GM19351 (cell line): Measurements from ENCODE around the gene BACE2.

Experiments used
- ATAC-seq: cut with Tn5 transposase; IDR thresholded peaks from one replicate; pipeline ENCODE4 v1.9.1; 2021; ENCODE audit warnings: mild to moderate bottlenecking, moderate library complexity; ENCODE audit not compliant: unreplicated experiment

The BACE2 gene

DNA sequence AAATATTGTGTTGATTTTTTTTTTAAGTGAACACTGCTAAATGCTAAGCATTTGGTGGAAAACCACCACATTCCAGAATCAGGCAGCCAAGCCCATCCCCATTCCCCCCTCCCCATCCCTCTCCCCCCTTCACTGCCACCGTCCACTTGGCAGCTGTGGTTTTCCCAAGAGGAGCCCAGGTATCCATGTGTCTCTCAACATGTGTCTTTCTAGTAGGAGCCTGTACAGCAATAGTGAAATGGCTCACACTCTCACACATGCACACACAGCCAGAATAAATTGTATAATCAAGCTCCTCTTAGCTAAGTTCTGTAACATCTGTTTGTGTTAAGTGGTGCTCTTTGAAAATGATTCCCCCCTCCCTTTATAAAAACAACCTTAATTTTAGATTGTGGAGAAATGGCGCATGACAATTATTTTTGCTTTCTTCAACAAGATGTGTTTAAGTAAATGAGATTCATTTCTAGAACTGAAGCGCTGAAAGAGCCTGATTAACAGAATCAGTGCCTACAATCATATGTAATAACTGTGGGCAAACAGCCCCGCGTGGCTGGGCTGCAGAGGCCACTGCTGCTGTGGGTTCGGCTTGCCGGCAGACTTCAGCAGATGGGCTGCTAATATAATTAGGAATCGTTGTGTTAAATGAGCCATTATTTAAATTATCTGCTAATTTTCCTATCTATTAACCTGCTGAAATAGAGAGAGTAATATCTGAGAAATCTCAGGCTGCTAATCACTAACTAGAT, 43.3 kb downstream of the BACE2 start:
- ATAC-seq: no peak

DNA sequence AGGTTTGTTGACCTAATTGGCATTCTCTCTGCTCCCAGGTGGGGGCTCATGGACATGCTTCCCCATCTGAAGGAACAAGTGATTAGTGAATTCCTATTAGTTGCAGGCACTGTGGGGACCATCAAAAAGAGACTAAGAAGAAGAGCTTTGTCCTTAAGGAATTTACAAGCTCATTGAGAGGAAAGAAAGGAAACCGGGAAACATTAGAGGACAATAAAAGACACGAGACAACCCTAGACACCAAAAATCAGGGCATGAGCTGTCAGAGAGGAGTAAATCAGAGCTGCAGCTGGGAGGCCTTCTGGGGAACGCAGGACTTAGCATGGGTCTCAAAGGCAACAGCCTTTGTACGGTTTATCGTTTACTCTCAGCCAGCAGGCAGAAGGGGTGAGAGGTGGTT, 45.1 kb downstream of the BACE2 start:
- ATAC-seq: no peak

DNA sequence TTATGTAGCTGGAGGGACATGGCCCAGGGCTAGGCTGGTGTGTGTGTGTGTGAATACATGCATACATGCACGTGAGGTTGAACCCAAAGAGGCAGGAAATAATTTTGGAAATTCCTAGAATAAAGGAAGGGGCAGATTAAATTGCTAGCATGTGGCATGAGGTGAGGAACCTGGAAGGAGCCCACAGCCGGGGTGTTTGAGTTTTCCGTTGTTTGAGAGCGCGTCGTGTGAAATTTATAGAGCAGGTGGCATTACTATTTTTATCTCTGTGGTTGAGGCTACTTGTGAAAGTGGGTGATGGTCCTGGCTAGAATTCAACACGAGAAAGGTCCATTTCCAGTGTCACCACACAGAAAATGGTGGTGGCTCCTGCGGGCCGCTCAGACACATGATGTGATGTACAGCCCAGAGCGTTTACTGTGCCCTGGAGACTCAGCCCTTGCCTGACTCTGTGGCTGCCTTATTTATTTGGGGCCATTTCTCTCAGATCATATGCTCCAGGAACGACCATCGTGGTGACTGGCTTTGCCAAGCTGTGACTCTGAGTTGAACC, 48.0 kb downstream of the BACE2 start:
- ATAC-seq: no peak

- ATAC-seq: no peak
Measured at GRCh38 chr21:41216486-41216885, 48.5 kb downstream of the BACE2 start.

DNA sequence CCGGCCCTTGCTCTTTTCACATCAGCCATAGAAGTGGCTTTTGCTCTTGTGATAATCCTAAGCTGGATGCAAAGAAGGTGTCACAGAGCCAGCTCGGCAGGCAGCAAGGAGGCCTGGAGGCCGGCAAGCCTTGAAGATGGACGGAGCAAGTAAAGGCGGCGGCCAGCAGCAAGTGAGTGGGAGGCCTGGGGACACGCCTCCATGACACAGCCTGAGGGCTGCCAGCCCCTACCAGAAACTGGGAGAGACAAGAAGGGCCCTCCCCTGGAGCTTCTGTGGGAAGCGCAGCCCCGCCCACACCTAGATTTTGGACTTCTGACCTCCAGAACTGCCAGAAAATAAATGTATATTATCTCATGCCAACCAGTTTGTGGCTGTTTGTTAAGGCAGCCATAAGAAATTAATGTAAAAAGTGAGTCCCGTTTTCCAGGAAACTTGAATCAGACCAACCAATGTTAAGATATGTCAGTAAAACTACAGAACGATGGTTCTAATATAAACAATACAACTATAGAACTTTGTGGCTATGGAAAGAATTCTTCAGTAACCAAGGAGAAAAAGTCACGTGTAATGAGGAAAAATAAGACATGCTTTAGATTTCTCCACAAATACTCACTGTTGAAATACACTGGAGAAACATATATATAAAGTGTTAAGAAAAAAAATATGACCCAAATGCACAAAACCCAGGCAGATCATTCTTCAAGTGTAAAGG, 49.9 kb downstream of the BACE2 start:
- no peak for ATAC-seq

DNA sequence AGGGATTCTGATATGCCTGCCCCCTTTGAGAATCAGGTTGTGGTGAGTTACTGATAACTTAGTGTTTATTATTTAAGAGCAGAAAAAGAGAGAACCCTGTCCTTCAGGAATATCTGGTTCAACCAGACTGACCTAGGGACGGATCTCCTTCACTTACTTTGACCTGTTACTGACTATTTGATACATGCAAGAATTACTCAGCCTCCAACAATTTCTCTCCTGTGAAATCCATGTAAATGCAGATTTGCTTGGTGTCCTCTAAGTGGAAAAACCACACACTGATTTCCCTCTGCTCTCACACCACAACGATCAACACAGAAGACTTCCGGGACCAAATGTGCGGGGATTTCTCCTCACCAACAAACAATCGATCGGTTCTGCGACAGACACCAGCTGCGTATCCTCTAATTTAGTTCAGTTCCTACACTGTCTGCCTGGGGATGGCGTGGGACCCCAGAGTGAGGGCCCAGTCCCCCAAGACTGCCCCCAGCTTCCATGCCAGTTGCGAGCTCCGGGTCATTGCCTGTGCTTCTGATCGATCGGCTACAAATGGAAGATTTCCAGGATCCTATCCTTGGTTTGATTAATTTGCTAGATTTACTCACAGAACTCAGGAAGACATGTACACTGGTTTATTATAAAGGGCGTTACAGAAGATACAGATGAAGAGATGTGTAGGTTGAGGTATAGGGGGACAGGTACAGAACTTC, 51.7 kb downstream of the BACE2 start:
- ATAC-seq: no peak

DNA sequence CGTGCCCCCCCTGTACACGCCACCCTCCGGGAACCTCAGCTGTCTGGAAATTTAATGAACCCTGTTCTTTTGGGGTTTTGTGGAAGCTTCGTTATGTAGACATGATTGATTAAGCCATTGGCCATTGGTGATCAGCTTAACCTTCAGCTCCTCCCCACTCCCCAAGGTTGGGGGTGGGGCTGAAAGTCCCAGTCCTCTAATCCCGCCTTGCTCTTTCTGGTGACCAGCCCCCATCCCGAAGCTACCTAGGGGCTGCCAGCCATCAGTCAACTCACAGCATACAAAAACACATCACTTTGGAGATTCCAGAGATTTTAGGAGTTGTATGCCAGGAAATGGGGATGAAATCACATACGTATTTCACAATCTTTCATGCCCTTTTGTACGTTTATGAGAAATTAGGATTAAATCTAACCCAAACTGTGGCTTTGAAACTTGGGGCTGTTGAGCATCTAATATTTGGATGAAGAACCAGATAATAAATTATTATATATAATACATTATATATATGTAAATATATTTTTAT, 52.3 kb downstream of the BACE2 start:
- no peak for ATAC-seq

GRCh38 chr21:41222247-41223068, 54.5 kb downstream of the BACE2 start:
- ATAC-seq: no peak

DNA sequence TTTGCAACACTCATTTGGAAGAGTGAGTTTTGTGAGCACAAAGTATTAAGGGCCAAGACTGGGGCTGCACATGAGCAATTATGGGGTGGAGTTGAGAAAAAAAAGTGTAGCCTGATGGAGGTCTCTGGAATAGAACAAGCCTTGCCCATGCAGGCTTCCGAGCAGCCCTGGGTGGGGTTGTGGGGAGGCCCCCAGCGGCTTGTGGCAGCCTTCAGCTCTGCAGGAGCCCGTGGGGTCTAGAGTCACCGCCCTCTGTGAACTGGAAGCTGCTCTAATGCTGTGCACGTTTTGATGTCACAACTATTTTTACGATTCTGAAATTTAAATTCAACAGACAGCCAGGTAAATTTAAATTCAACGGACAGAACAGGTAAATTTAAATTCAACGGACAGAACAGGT, 58.9 kb downstream of the BACE2 start:
- no peak for ATAC-seq

- no peak for ATAC-seq
Measured at GRCh38 chr21:41227357-41228005, 59.5 kb downstream of the BACE2 start.

- no peak for ATAC-seq
Measured at GRCh38 chr21:41228006-41228370, 60.0 kb downstream of the BACE2 start.

- ATAC-seq: no peak
Measured at GRCh38 chr21:41228492-41228891, 60.5 kb downstream of the BACE2 start.

DNA sequence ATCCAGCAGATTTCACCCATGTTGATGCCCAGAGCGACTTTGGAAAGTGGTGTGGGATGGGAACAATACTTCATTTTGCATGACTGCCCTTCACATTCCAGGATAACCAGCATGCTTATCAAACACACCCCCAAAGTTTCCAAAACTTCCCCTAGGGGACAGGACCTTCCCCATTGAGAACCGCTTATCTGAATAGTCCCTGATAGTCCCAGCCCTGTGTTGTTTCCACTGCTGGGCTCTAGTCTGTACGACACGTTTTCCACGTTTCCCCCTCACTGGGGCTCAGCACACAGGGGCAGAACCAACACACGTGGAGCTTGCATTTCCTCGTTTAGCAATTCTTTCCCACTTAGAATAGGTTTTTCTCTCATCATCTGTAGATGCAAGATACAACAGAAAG, 61.0 kb downstream of the BACE2 start:
- ATAC-seq: no peak

GRCh38 chr21:41229509-41230248, 61.7 kb downstream of the BACE2 start:
- ATAC-seq: no peak

DNA sequence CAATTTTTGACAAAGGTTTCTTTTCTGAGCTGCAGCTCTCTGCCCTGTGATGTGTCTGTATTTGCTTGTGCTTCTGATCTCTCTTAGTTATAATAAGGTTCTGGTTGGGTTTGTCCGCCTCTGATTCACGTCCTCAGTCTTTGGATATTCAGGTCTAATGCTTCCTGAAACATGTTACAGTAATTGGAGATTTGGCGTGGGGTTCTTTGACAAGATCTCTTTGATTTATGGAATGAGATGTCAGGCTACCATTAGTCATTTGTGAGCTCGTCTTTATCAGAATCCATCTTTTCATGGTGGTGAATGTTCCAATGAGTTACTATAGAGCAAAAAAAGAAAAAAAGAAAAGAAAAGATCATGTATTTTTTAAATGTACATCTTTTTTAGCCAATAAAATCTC, 62.5 kb downstream of the BACE2 start:
- ATAC-seq: no peak

DNA sequence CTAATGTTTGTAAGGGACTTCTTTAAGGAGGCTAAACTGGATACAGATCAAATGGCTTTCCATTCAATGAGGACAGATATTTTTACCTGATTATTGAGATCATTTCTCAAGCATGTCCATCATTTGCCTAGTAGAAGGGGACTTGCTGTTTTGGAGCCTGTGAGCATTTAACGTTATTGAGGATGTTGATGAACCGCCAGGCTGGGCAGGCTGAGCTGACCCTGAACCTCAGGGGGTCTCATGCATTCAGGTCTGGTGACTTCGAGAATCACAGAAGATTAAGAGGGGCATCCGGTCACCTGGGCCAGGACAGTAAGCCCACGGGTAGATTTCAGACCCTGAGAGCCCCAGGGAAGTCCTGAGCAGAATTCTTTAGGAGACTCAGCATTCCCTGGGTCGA, 63.1 kb downstream of the BACE2 start:
- ATAC-seq: no peak

DNA sequence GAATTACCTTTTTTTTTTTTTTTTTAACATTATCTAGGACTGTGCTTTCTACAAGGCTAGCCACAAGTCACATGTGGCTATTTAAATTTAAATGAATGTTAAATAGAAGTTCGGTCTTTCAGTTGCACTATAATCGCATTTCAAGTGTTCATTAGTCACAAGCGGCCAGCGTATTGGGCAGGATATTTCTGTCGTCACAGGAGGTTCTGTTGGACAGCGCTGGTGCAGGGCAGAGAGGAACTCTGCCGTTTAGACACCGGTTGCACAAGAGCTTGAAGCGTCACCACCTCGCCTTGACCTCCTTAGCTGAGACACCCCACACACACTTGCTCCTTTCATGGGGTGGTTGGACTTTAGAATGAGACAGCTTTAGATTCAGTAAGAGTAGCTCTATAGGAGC, 64.1 kb downstream of the BACE2 start:
- ATAC-seq: peak; percentile 47

DNA sequence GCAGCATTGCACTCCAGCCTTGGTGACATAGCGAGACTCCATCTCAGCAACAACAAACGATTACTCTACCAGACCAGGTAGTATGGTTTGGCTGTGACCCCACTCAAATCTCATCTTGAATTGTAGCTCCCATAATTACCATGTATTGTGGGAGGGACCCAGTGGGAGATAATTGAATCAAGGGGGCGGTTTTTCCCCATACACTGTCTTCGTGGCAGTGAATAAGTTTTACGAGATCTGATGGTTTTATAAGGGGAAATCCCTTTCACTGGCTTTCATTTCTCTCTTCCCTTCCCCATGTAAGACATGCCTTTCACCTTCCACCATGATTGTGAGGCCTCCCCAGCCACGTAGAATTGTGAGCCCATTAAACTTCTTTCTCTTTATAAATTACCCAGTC, 66.0 kb downstream of the BACE2 start:
- no peak for ATAC-seq

DNA sequence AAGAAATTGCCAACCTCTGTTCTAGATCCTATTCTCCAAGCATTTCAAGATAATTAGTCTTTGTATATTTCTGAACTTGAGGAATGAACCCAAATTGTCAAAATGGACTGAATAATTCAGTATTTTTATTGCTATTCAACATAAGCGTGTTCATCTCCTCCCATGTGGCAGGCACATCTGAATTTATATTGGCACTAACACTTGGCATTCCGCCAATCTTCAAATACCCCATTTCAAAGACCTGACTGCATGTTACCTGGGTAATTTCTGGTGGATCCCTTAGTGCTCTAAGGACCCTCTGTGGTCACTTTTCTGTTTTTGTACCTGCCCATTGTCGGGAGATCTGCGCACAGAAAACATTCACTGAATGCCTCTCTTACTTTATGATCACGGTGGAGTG, 66.6 kb downstream of the BACE2 start:
- ATAC-seq: no peak
